Measurements from ENCODE around the gene GOLGA1.
"Not testable (repeated sequence)": the region's sequence is repeated elsewhere in the genome, so short reads cannot be mapped to it uniquely, and the experiment has no call there.

GOLGA1 gene, protein sequence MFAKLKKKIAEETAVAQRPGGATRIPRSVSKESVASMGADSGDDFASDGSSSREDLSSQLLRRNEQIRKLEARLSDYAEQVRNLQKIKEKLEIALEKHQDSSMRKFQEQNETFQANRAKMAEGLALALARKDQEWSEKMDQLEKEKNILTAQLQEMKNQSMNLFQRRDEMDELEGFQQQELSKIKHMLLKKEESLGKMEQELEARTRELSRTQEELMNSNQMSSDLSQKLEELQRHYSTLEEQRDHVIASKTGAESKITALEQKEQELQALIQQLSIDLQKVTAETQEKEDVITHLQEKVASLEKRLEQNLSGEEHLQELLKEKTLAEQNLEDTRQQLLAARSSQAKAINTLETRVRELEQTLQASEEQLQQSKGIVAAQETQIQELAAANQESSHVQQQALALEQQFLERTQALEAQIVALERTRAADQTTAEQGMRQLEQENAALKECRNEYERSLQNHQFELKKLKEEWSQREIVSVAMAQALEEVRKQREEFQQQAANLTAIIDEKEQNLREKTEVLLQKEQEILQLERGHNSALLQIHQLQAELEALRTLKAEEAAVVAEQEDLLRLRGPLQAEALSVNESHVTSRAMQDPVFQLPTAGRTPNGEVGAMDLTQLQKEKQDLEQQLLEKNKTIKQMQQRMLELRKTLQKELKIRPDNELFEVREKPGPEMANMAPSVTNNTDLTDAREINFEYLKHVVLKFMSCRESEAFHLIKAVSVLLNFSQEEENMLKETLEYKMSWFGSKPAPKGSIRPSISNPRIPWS

GRCh38 chr9:124940894-124941678 is at the start of gene GOLGA1:
GOLGA1 (minus strand) TSS chr9:124941083; CDS start chr9:124938711, 2,372 bp downstream.
- DNase-seq, result peak; percentile 97 to 99 (median 98)

DNA sequence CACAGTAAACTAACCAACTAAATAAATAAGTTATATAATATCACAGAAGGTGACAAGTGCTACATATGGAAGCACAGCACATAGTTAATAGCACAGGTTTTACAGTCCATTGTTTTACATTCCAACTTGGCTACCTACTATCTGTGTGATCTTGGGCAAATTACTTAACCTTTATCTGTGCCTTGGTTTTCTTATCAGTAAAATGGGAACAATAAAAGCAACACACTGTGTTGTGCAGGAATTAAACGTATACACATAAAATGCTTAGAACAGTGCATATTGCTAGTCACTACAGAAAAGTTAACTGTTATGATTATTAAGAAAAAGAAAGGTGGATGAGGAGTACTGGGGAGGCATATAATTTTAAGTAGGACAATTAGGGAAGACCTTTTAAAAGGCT is 42.8 kb upstream of the GOLGA1 start:
- no peak for DNase-seq

DNA sequence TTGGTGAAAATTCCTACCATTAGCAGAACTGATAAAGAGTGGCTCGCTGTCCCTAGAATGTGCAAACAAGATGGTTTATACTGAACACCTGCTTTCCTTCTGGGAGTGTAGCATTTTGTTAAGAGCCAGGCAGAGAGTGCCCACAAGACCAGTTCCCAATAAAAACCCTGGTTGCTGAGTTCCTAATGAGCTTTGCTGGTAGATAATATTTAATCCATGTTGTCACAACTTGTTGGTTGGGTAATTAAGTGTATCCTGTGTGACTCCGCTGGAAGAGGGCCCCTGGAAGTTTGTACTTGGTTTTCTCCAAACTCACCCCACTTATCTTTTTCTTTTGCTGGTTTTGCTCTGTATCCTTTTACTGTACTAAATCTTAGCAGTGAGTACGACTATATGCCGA is 39.5 kb upstream of the GOLGA1 start:
- no peak for DNase-seq

DNA sequence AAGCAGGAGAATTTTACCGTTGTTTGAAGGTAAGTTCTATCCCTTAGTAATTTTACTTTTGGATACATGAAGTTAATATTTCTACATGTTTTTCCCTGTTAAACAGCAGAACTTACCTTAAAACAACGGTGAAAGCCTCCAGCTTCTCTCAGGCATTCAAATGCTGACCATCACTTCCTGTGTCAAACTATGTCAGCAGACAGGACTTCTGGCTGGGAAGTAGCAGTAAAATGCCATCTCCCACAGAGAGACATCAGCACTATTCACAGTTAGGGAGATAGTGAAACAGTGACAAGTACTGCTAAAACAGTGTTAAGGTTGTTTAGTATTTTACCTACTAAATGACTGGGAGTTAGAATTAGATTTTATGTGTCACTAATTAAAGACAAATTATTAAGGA is 34.2 kb upstream of the GOLGA1 start:
- DNase-seq, result no peak

- DNase-seq, result no peak
Measured at GRCh38 chr9:124973807-124974206, 32.9 kb upstream of the GOLGA1 start.

GRCh38 chr9:124972241-124972770 is 31.4 kb upstream of the GOLGA1 start:
- DNase-seq, result no peak

DNA sequence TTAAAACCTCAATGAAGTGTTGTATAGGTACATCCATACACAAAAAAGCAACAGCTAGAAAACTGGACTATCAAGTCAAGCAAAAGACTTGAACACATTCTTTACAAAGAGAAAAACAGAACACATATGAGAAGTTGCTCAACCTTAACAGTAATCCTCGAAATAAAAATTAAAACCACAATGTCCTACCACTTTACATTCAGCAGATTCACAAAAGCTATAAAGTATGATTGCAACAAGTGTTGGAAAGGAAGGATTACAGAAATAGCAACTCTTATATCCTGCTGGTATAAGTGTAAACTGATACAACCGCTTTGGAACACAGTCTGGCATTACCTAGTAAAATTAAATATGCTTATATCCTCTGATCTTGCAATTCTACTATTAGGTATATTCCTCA is 28.5 kb upstream of the GOLGA1 start:
- DNase-seq, result no peak

- no peak for DNase-seq
Measured at GRCh38 chr9:124968238-124968637, 27.4 kb upstream of the GOLGA1 start.

DNA sequence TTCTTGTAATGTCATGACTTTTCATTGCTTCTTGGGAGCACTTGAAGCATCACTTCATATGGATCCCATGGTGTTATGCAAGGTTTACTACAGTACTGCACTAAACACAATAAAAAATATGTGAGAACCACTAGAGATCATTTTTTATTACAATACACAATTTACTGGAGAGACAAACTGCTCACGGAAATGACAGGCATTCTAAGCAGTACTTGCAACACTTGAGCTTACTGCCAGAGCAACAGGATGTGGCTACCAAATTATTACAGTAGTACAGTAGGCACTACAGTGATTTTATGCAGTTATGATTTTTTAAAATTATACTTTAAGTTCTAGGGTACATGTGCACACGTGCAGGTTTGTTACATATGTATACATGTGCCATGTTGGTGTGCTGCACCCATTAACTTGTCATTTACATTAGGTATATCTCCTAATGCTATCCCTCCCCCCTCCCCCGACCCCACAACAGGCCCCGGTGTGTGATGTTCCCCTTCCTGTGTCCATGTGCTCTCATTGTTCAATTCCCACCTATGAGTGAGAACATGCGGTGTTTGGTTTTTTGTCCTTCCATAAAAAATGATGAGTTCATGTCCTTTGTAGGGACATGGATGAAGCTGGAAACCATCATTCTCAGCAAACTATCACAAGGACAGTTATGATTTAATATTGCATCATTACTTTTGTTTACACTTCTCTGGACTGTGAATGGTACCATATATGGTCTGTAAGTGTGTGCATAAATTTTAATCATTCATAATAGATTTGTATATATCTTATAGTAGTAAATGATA is 25.1 kb upstream of the GOLGA1 start:
- DNase-seq, result peak in 1 of 3 donors; percentile 6

- no peak for DNase-seq
Measured at GRCh38 chr9:124964604-124965003, 23.7 kb upstream of the GOLGA1 start.

DNA sequence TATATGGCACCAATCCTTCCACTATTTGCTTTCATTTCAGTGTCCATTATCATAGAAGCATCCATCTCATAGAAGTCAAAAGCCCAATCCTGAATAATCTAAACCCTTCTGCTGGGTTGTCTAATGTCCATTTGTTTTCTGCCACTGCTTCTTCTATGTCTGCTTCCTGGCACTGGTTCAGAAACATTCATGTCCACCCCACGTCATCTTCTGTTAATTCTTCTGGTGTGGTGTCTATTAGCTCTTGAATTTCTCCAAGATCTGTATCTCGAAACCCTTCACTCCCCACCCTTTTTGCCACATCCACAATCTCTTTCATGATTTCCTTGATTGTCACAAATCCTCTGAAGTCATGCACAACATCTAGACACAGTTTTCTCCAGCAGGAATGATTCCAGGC is 23.2 kb upstream of the GOLGA1 start:
- no peak for DNase-seq

GRCh38 chr9:124960409-124960752 is 19.5 kb upstream of the GOLGA1 start:
- no peak for DNase-seq

GRCh38 chr9:124959671-124960408 is 19.0 kb upstream of the GOLGA1 start:
- not testable (repeated sequence) for DNase-seq

GRCh38 chr9:124954255-124954654 is 13.4 kb upstream of the GOLGA1 start:
- DNase-seq, result no peak

GRCh38 chr9:124950050-124950718 is 9.3 kb upstream of the GOLGA1 start:
- no peak for DNase-seq

DNA sequence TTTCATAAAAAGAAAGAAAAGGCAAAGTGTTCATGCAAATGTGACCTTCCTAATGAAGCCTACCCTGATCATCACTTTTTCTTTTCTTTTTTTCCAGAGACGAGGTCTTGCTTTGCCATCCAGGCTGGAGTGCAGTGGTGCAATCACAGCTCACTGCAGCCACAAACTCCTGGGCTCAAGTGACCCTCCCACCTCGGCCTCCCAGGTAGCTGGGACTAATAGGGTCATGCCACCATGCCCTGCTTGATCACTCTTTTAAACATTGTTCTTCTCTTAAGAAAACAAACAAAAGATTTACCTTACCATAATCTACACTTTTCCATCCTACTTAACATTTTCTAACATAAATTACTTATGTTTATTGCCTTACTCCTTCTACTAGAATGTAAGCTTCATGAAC is 8.5 kb upstream of the GOLGA1 start:
- DNase-seq, result no peak

DNA sequence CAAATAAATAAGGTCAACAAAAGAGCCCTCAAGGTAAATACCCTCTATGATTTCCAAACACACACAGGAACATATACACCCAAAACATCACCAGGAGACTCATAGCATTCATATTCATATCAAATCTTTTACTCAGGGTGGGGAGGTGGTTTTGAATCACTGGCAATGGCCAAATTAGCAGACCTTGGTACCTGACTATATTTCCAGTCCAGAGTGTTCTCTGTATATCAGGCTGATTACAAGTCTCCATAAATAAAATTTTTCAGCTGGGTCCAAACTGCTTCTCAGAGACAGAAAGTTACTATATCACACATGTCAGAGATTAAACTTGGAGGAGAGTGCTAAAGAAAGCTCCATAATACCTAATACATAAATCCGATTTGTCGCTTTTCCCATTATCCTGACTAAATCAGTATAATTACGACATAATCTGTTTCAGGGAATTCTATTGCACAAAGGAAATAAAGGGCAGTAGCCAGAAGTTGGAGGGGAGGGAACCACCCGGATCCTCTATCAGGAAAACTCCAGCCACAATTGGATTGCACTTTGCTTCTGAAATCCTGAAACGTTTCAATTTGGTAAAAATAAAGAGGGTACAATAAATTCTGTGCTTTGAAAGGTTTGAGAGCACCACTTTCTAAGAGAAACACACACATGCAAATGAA is 7.0 kb upstream of the GOLGA1 start:
- DNase-seq, result no peak

- DNase-seq, result no peak
Measured at GRCh38 chr9:124946167-124946566, 5.3 kb upstream of the GOLGA1 start.

DNA sequence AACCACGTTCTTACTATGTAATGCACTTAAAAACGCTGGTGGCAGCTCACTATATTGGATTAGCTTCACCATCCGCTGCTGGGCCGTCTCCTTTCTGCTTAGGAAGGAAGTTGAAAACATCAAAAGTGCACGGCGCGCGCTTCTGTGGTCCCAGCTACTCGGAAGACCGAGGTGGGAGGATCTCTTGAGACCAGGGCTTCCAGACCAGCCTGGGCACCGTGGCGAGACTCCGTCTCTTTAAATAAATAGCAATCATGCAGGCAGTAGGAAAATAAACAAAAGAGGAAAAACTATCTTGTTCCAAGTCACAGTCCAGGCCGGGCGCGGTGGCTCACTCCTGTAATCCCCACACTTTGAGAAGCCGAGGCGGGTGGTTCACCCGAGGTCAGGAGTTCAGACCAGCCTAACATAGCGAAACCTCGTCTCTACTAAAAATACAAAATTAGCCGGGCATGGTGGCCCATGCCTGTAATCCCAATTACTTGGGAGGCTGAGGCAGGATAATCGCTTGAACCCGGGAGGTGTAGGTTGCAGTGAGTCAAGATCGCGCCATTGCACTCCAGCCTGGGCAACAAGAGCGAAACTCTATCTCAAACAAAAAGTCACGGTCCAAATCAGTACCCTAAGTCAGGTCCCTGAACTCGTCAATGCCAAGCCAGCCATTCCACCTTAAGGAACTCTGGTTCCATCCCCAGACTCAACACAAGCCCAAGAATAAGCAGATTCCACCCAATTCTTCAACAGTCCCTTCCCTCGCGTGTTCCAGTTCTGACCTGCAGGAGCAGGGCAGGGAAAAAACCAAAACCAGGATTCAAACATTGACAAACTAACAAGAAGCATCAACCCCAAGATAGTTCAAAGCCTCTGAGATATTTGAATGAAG is 1.0 kb upstream of the GOLGA1 start:
- DNase-seq, result peak; percentile 57 to 70 (median 58)
